Measurements from ENCODE around the gene CNPY1. TPM values are rescaled to one million over a fixed set of nuclear protein-coding genes. Genes with fewer than 3 reads are reported as not detected.

CNPY1 gene
- polyA plus RNA-seq, 2 of the 4 experiments (the other 2 are of a cell fraction): not detected

GRCh38 chr7:155495440-155496248 is 50.7 kb downstream of the CNPY1 start:
- whole genome bisulfite sequencing (ENCODE audit: missing lambda C conversion rate): 59% methylated on average over 8 of the region's 13 CpGs
- DNase-seq (ENCODE audit: low read depth in 1 of 2, low spot score in 1 of 2) (no peak), ATAC-seq (no peak), FAIRE-seq (no peak)
- ChIA-PET CTCF (interaction anchor here (0.7 kb wide), 1 partner anchor 37 kb away, joined by 3 read pairs; no protein-coding TSS in a partner anchor), POLR2A (interaction anchor here (0.6 kb wide), 1 partner anchor 302 kb away, joined by 4 read pairs; no protein-coding TSS in a partner anchor)
- Histone ChIP-seq H3K4me3 (no peak overlapping the region), H3K9me3 (no peaks in the 10 kb centered on the region), H3K4me2 (no peak overlapping the region), H3K27ac (no peak overlapping the region), H3K4me1 (no peaks in the 10 kb centered on the region)
- TF ChIP-seq, protein P1, sequence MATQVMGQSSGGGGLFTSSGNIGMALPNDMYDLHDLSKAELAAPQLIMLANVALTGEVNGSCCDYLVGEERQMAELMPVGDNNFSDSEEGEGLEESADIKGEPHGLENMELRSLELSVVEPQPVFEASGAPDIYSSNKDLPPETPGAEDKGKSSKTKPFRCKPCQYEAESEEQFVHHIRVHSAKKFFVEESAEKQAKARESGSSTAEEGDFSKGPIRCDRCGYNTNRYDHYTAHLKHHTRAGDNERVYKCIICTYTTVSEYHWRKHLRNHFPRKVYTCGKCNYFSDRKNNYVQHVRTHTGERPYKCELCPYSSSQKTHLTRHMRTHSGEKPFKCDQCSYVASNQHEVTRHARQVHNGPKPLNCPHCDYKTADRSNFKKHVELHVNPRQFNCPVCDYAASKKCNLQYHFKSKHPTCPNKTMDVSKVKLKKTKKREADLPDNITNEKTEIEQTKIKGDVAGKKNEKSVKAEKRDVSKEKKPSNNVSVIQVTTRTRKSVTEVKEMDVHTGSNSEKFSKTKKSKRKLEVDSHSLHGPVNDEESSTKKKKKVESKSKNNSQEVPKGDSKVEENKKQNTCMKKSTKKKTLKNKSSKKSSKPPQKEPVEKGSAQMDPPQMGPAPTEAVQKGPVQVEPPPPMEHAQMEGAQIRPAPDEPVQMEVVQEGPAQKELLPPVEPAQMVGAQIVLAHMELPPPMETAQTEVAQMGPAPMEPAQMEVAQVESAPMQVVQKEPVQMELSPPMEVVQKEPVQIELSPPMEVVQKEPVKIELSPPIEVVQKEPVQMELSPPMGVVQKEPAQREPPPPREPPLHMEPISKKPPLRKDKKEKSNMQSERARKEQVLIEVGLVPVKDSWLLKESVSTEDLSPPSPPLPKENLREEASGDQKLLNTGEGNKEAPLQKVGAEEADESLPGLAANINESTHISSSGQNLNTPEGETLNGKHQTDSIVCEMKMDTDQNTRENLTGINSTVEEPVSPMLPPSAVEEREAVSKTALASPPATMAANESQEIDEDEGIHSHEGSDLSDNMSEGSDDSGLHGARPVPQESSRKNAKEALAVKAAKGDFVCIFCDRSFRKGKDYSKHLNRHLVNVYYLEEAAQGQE (IDR thresholded peaks at IDR 0.05): no peak
- TF ChIP-seq KDM5A (IDR thresholded peaks at IDR 0.05) (no peak), RARB (CRISPR knock-in tag; IDR thresholded peaks at IDR 0.05) (no peak)
- TF ChIP-seq, protein P2, sequence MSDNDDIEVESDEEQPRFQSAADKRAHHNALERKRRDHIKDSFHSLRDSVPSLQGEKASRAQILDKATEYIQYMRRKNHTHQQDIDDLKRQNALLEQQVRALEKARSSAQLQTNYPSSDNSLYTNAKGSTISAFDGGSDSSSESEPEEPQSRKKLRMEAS (IDR thresholded peaks at IDR 0.05): no peak

GRCh38 chr7:155494551-155494950 is 51.8 kb downstream of the CNPY1 start:
- DNase-seq (ENCODE audit: low read depth in 1 of 2, low spot score in 1 of 2): no peak
- no peak overlapping the region for H3K27ac ChIP-seq
- no peaks in the 10 kb centered on the region for H3K9me3 ChIP-seq
- no peaks in the 10 kb centered on the region for H3K4me1 ChIP-seq
- ChIA-PET POLR2A (no interaction called here), CTCF (no interaction called here)
- TF ChIP-seq ZC3H11A (IDR thresholded peaks at IDR 0.05): no peak
- TF ChIP-seq FOSL2 (IDR thresholded peaks at IDR 0.05): no peak
- TF ChIP-seq FOSL2 (CRISPR knock-in tag; IDR thresholded peaks at IDR 0.05): no peak
- TF ChIP-seq, protein P2 (IDR thresholded peaks at IDR 0.05): no peak
- TF ChIP-seq PBX3 (IDR thresholded peaks at IDR 0.05): no peak
- TF ChIP-seq, protein P3, sequence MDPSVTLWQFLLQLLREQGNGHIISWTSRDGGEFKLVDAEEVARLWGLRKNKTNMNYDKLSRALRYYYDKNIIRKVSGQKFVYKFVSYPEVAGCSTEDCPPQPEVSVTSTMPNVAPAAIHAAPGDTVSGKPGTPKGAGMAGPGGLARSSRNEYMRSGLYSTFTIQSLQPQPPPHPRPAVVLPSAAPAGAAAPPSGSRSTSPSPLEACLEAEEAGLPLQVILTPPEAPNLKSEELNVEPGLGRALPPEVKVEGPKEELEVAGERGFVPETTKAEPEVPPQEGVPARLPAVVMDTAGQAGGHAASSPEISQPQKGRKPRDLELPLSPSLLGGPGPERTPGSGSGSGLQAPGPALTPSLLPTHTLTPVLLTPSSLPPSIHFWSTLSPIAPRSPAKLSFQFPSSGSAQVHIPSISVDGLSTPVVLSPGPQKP (IDR thresholded peaks at IDR 0.05; ENCODE audit: low read depth, low read length): no peak
- no peak for TF ChIP-seq MYC (IDR thresholded peaks at IDR 0.05; ENCODE audit: borderline replicate concordance, low read length)
- TF ChIP-seq FOSB (CRISPR knock-in tag; IDR thresholded peaks at IDR 0.05): no peak
- no peak for TF ChIP-seq POLR2A (IDR thresholded peaks at IDR 0.05; ENCODE audit: low read length)
- TF ChIP-seq GATA3 (IDR thresholded peaks at IDR 0.05; ENCODE audit: borderline replicate concordance): no peak
- no peak for TF ChIP-seq HOXB13 (CRISPR knock-in tag; IDR thresholded peaks at IDR 0.05; ENCODE audit: low read depth)
- no peak for TF ChIP-seq KDM1A (IDR thresholded peaks at IDR 0.05; ENCODE audit: low read depth)
- ATAC-seq: no peak
- no peak overlapping the region for H3K4me2 ChIP-seq
- H3K4me3 ChIP-seq: no peak overlapping the region
- 73% methylated on average over 15 of the region's 16 CpGs for WGBS (ENCODE audit: missing lambda C conversion rate)
- no peak for FAIRE-seq
